HepG2 (cell line): ENCODE measurements around the gene NOM1. TPM values are rescaled to one million over a fixed set of nuclear protein-coding genes. Genes with fewer than 3 reads are reported as not detected.

Experiments
- ATM ChIP-seq: fragments of 450-650 bp; IDR thresholded peaks from 2 replicates; pipeline ENCODE4 v1.7.1; 2017; ENCODE audit warnings: mild to moderate bottlenecking, borderline replicate concordance
- HNF1A ChIP-seq, 2 experiments: sonication (generic) in 1 of 2; formaldehyde crosslinking in 1 of 2; IDR thresholded peaks; 2 replicates each; pipeline versions ENCODE4 v1.4.0 to v1.6.1; 2016 to 2020; ENCODE audit warnings: borderline replicate concordance in 1 of 2, low read depth in 1 of 2, mild to moderate bottlenecking in 1 of 2, missing genetic modification reagents in 1 of 2
- IKZF4 ChIP-seq: sonication (generic); formaldehyde crosslinking; IDR thresholded peaks from 2 replicates; pipeline ENCODE4 v1.5.1; 2020; ENCODE audit warnings: borderline replicate concordance, mild to moderate bottlenecking, low read depth, missing genetic modification reagents; ENCODE audit errors: not compliant biosample characterization
- MED8 ChIP-seq: sonication (generic); formaldehyde crosslinking; IDR thresholded peaks from 2 replicates; pipeline ENCODE4 v1.8.1; 2023; ENCODE audit warnings: mild to moderate bottlenecking, missing genetic modification reagents; ENCODE audit not compliant: insufficient replicate concordance
- POGZ ChIP-seq: sonication (generic); formaldehyde crosslinking; IDR thresholded peaks from 2 replicates; pipeline ENCODE4 v1.4.0; 2020; ENCODE audit warnings: mild to moderate bottlenecking, missing genetic modification reagents
- RBFOX2 ChIP-seq: fragments of 200-400 bp; formaldehyde crosslinking; IDR thresholded peaks from 2 replicates; pipeline ENCODE4 v1.6.1; 2017; ENCODE audit warnings: low read depth, mild to moderate bottlenecking, low read length
- SRSF4 ChIP-seq: fragments of 200-400 bp; formaldehyde crosslinking; IDR thresholded peaks from one replicate; pipeline ENCODE4 v1.6.1; 2018; ENCODE audit warnings: mild to moderate bottlenecking, low read depth, low read length, moderate library complexity; ENCODE audit not compliant: poor library complexity, severe bottlenecking
- SRY ChIP-seq: sonication (generic); formaldehyde crosslinking; IDR thresholded peaks from 2 replicates; pipeline ENCODE4 v1.8.0; 2022; ENCODE audit warnings: mild to moderate bottlenecking, missing genetic modification reagents
- TAF1 ChIP-seq: sonication (generic); formaldehyde crosslinking; IDR thresholded peaks from 2 replicates; pipeline ENCODE4 v1.4.0; 2020; ENCODE audit warnings: missing genetic modification reagents
- TERF1 ChIP-seq: sonication (generic); formaldehyde crosslinking; IDR thresholded peaks from 2 replicates; pipeline ENCODE4 v1.8.0; 2022; ENCODE audit warnings: mild to moderate bottlenecking, missing genetic modification reagents, moderate library complexity
- ZFP91 ChIP-seq: sonication (generic); formaldehyde crosslinking; IDR thresholded peaks from 2 replicates; pipeline ENCODE4 v1.9.0; 2022; ENCODE audit warnings: missing genetic modification reagents, mild to moderate bottlenecking, borderline replicate concordance
- ZNF496 ChIP-seq: sonication (generic); formaldehyde crosslinking; IDR thresholded peaks from 2 replicates; pipeline ENCODE4 v1.8.1; 2023; ENCODE audit warnings: mild to moderate bottlenecking, moderate library complexity, missing genetic modification reagents; ENCODE audit not compliant: insufficient replicate concordance
- ZNF512B ChIP-seq: sonication (generic); formaldehyde crosslinking; IDR thresholded peaks from 2 replicates; pipeline ENCODE4 v1.5.1; 2020; ENCODE audit warnings: missing genetic modification reagents, mild to moderate bottlenecking, borderline replicate concordance
- ZNF569 ChIP-seq: sonication (generic); formaldehyde crosslinking; IDR thresholded peaks from 2 replicates; pipeline ENCODE4 v1.5.0; 2020; ENCODE audit warnings: mild to moderate bottlenecking, missing genetic modification reagents, moderate library complexity, borderline replicate concordance
- ZNF777 ChIP-seq: sonication (generic); formaldehyde crosslinking; IDR thresholded peaks from 2 replicates; pipeline ENCODE4 v1.4.0; 2020; ENCODE audit warnings: missing genetic modification reagents
- ZNF788 ChIP-seq: sonication (generic); formaldehyde crosslinking; IDR thresholded peaks from 2 replicates; pipeline ENCODE4 v1.5.0; 2020; ENCODE audit warnings: mild to moderate bottlenecking, missing genetic modification reagents, borderline replicate concordance
- ZNF790 ChIP-seq: sonication (generic); formaldehyde crosslinking; IDR thresholded peaks from 2 replicates; pipeline ENCODE4 v1.8.0; 2022; ENCODE audit warnings: missing genetic modification reagents, mild to moderate bottlenecking, borderline replicate concordance
- polyA plus RNA-seq, 8 experiments: library from polyadenylated mRNA; depleted of rRNA in 3 of 8; stranded (reverse) in 7 of 8; unstranded in 1 of 8; fragments of >200 nt; fragmentation: Illumina TruSeq in 4 of 8; extraction: Trizol in 4 of 8; gene quantifications; 2 replicates each; pipeline versions ENCODE4 v1.2.1 to v1.2.3, GENCODE V29; 2011 to 2016; ENCODE audit warnings: low read depth in 4 of 8, missing spikeins in 1 of 8, mixed read lengths in 1 of 8; ENCODE audit not compliant: insufficient read depth in 1 of 8
- total RNA-seq, 5 experiments: library from RNA; depleted of rRNA; stranded (reverse); fragments of >200 nt; fragmentation: Illumina TruSeq; extraction: Trizol; gene quantifications; 2 replicates each; pipeline ENCODE4 v1.2.3, GENCODE V29; 2016; ENCODE audit warnings: low read depth in 1 of 5

NOM1 gene
- total and polyA plus RNA-seq, 2 of the 13 experiments (the other 11 are each of a cell fraction or from before 2014, with no cell fraction given), result 14.2 to 26.2 TPM

- TF ChIP-seq ZNF777 (CRISPR knock-in tag) (peak; percentile 72), TAF1 (CRISPR knock-in tag) (0 out of 2 replicates have a peak, but pooled peaks have one; percentile 24), HNF1A (IDR thresholded peaks at IDR 0.05; ENCODE audit: low read depth) (no peak), HNF1A (CRISPR knock-in tag; IDR thresholded peaks at IDR 0.05; ENCODE audit: borderline replicate concordance) (no peak), ZFP91 (CRISPR knock-in tag) (peak; percentile 12; the same call in 1 of the 2 replicates), ZNF496 (CRISPR knock-in tag) (no peak), ZNF569 (no peak), ZNF512B (CRISPR knock-in tag) (peak; percentile 36; the same call in 1 of the 2 replicates), POGZ (CRISPR knock-in tag) (0 out of 2 replicates have a peak, but pooled peaks have one; percentile 26), MED8 (CRISPR knock-in tag) (no peak), ATM (no peak), SRSF4 (no peak), RBFOX2 (0 out of 2 replicates have a peak, but pooled peaks have one; percentile 38), SRY (CRISPR knock-in tag) (no peak), TERF1 (CRISPR knock-in tag) (no peak), ZNF790 (CRISPR knock-in tag) (no peak), ZNF788 (CRISPR knock-in tag) (peak; percentile 29; the same call in 1 of the 2 replicates), IKZF4 (CRISPR knock-in tag) (no peak)
These were observed 56.8 kb downstream of the NOM1 start (continued) for GRCh38 chr7:157006205-157006747.
